Measurements from ENCODE around the gene CMIP. TPM values are rescaled to one million over a fixed set of nuclear protein-coding genes. Genes with fewer than 3 reads are reported as not detected.

CMIP gene
- polyA plus RNA-seq, 1 of the 3 experiments (the other 2 are of a cell fraction): 5.4 TPM

- no peaks in the 10 kb centered on the region for H3F3A ChIP-seq (replicated peaks; ENCODE audit: insufficient read depth)
- no peak for TF ChIP-seq GABPA (IDR thresholded peaks at IDR 0.05; ENCODE audit: low read depth)
- TF ChIP-seq EZH2phosphoT487 (IDR thresholded peaks at IDR 0.05; ENCODE audit: borderline replicate concordance, low read depth): no peak
- no peak for TF ChIP-seq EP300 (IDR thresholded peaks at IDR 0.05; ENCODE audit: borderline replicate concordance in 1 of 2, low read depth in 1 of 2, low read length in 1 of 2)
- no peak for TF ChIP-seq RCOR1 (IDR thresholded peaks at IDR 0.05; ENCODE audit: low read length)
- TF ChIP-seq GATA2 (CRISPR knock-in tag; IDR thresholded peaks at IDR 0.05): no peak
- no peak for TF ChIP-seq USF2 (IDR thresholded peaks at IDR 0.05; ENCODE audit: borderline replicate concordance, low read depth, low read length)
- TF ChIP-seq YY1 (IDR thresholded peaks at IDR 0.05; ENCODE audit: low read depth): no peak
- no peak for TF ChIP-seq REST (IDR thresholded peaks at IDR 0.05; ENCODE audit: low read depth, low read length)
- no peak for TF ChIP-seq NRF1 (IDR thresholded peaks at IDR 0.05; ENCODE audit: low read depth, low read length)
- TF ChIP-seq TEAD4 (IDR thresholded peaks at IDR 0.05; ENCODE audit: borderline replicate concordance, insufficient read depth): no peak
- no peak for TF ChIP-seq FOXM1 (IDR thresholded peaks at IDR 0.05; ENCODE audit: low read depth)
- no peak overlapping the region for H3K4me3 ChIP-seq (ENCODE audit: low read depth in 2 of 2, low read length in 1 of 2)
- no peaks in the 10 kb centered on the region for H3K36me3 ChIP-seq (replicated peaks in 1 of 2; ENCODE audit: control insufficient read depth in 1 of 2, insufficient read depth in 2 of 2, low read length in 1 of 2)
- H3K9me2 ChIP-seq: no peaks in the 10 kb centered on the region
- ChIA-PET CTCF (interaction anchor here (1.5 to 2.6 kb wide), 2 partner anchors 226 to 264 kb away, joined by 4 to 10 read pairs; no protein-coding TSS in a partner anchor), POLR2A (no interaction called here)
- H3K4me1 ChIP-seq (ENCODE audit: control insufficient read depth in 1 of 2, insufficient read depth in 2 of 2, low read depth in 1 of 2, low read length in 1 of 2): peaks cover 5 to 8% of the 10 kb centered on the region in 2 experiments; a peak in 1 of 4 replicates
- 94% methylated on average over 26 of the region's 26 CpGs for WGBS (ENCODE audit: low lambda C conversion rate)
- H2AFZ ChIP-seq (ENCODE audit: low read depth): no peak overlapping the region
- no peak overlapping the region for H3K27ac ChIP-seq (ENCODE audit: low read depth in 2 of 2, low read length in 1 of 2)
- H4K20me1 ChIP-seq (ENCODE audit: insufficient read depth): peaks cover 7% of the 10 kb centered on the region; the same call in 1 of the 2 replicates
- no peak overlapping the region for H3K4me2 ChIP-seq
- no peak for DNase-seq
- H3K27me3 ChIP-seq (ENCODE audit: insufficient read depth): no peaks in the 10 kb centered on the region
- no peak overlapping the region for H3K9ac ChIP-seq
- no peaks in the 10 kb centered on the region for H3K79me2 ChIP-seq (ENCODE audit: insufficient read depth)
- no peaks in the 10 kb centered on the region for H3K9me3 ChIP-seq
Measured at GRCh38 chr16:81629034-81629802, 184.6 kb downstream of the CMIP start.

Data from SK-N-SH (cell line).